HepG2 (cell line): Measurements from ENCODE around the gene TBL3. TPM values are rescaled to one million over a fixed set of nuclear protein-coding genes. Genes with fewer than 3 reads are reported as not detected.

Experiments used
- ATAC-seq: fragments of 200-7000 bp; cut with Tn5 transposase; 3 replicates; pipeline ENCODE4 v1.9.1; 2020; ENCODE audit warnings: mild to moderate bottlenecking, moderate library complexity
- BruUV-seq: library from RNA; stranded (reverse); fragments of 400-500 nt; replicated peaks from 2 replicates; lab custom pipeline; 2021; lab: Mats Ljungman, UMichigan
- CTCF ChIA-PET: fragments of 300-600 bp; formaldehyde crosslinking; extraction: SDS; loops from one replicate; lab custom pipeline; 2021; ENCODE audit warnings: low total read pairs, inconsistent platforms, low intra/inter-chr PET ratio; lab: Yijun Ruan, JAX
- POLR2A ChIA-PET: fragments of 350-600 bp; sonication (Branson Sonifier 250); formaldehyde crosslinking; loops from one replicate; lab custom pipeline; 2020; ENCODE audit warnings: antibody characterized with exemption, inconsistent platforms; lab: Yijun Ruan, JAX
- DNase-seq: peaks from one replicate; pipeline ENCODE4 v3.0.0-alpha.2; 2015; ENCODE audit warnings: low spot score
- FAIRE-seq: peaks from 3 replicates; lab custom pipeline; 2011; peaks lifted over from hg19 to GRCh38; lab: Jason Lieb, UNC
- H2AFZ ChIP-seq: one replicate; pipeline ENCODE4 v1.6.1; 2011; ENCODE audit warnings: low read length, inconsistent platforms
- H3K27ac ChIP-seq: fragments of 300-600 bp; 3 replicates; pipeline ENCODE4 v1.8.0; 2011; ENCODE audit warnings: mixed run types, mild to moderate bottlenecking, mixed read lengths, low read length, inconsistent platforms; ENCODE audit not compliant: insufficient read depth; ENCODE audit errors: extremely low read length
- H3K27me3 ChIP-seq, 2 experiments: fragments of 200-600 bp in 1 of 2; 2 replicates in 1 of 2; 3 replicates in 1 of 2; pipeline versions ENCODE4 v1.6.0 to v1.8.0; 2011; ENCODE audit warnings: low read length in 2 of 2, mild to moderate bottlenecking in 2 of 2, moderate library complexity in 2 of 2, inconsistent platforms in 1 of 2; ENCODE audit not compliant: insufficient read depth in 2 of 2, control insufficient read depth in 1 of 2
- H3K36me3 ChIP-seq, 2 experiments: fragments of 200-600 bp in 1 of 2; replicated peaks in 1 of 2; 2 replicates in 1 of 2; 3 replicates in 1 of 2; pipeline versions ENCODE4 v1.5.1 to v1.8.0; 2011; ENCODE audit warnings: low read length in 2 of 2, inconsistent platforms in 1 of 2; ENCODE audit not compliant: insufficient read depth in 2 of 2, control insufficient read depth in 1 of 2
- H3K4me1 ChIP-seq: 2 replicates; pipeline ENCODE4 v1.5.1; 2012; ENCODE audit warnings: low read length, inconsistent platforms; ENCODE audit not compliant: insufficient read depth
- H3K4me2 ChIP-seq: 2 replicates; pipeline ENCODE4 v1.6.0; 2011; ENCODE audit warnings: low read depth, low read length, inconsistent platforms
- H3K4me3 ChIP-seq, 3 experiments: fragments of 200-600 bp in 1 of 3; sonication (generic), shearing (Covaris generic) in 1 of 3; replicated peaks in 1 of 3; 2 replicates each; pipeline ENCODE4 v1.5.1; 2011 to 2016; ENCODE audit warnings: low read length in 3 of 3, inconsistent platforms in 2 of 3, low read depth in 2 of 3, mild to moderate bottlenecking in 2 of 3, control low read depth in 1 of 3, mixed read lengths in 1 of 3; ENCODE audit not compliant: insufficient read depth in 1 of 3
- H3K79me2 ChIP-seq: one replicate; pipeline ENCODE4 v1.6.1; 2011; ENCODE audit warnings: low read length, inconsistent platforms; ENCODE audit not compliant: insufficient read depth
- H3K9ac ChIP-seq: 2 replicates; pipeline ENCODE4 v1.6.0; 2011; ENCODE audit warnings: mild to moderate bottlenecking, low read depth, low read length, inconsistent platforms; ENCODE audit not compliant: insufficient read depth
- H3K9me3 ChIP-seq: 2 replicates; pipeline ENCODE4 v1.5.1; 2012; ENCODE audit warnings: mild to moderate bottlenecking, low read length
- H4K20me1 ChIP-seq: 2 replicates; pipeline ENCODE4 v1.6.0; 2011; ENCODE audit warnings: inconsistent platforms, mild to moderate bottlenecking, low read length, moderate library complexity; ENCODE audit not compliant: insufficient read depth
- ASH2L ChIP-seq: fragments of 300-600, 200-600 bp; sonication (generic); IDR thresholded peaks from 2 replicates; pipeline ENCODE4 v1.7.0; 2017; ENCODE audit warnings: low read depth, mild to moderate bottlenecking, moderate library complexity, mixed read lengths, low read length; ENCODE audit not compliant: insufficient read length
- ETV5 ChIP-seq: IDR thresholded peaks from 2 replicates; pipeline ENCODE4 v1.6.1; 2018; ENCODE audit warnings: missing biosample characterization, missing genetic modification reagents, inconsistent platforms, borderline replicate concordance
- FOSL1 ChIP-seq: sonication (generic); formaldehyde crosslinking; IDR thresholded peaks from 2 replicates; pipeline ENCODE4 v1.9.0; 2021; ENCODE audit warnings: missing genetic modification reagents, borderline replicate concordance
- HOXA3 ChIP-seq: sonication (generic); formaldehyde crosslinking; IDR thresholded peaks from 2 replicates; pipeline ENCODE4 v1.5.0; 2020; ENCODE audit warnings: missing genetic modification reagents
- HOXA7 ChIP-seq: sonication (generic); formaldehyde crosslinking; IDR thresholded peaks from 2 replicates; pipeline ENCODE4 v1.8.1; 2022; ENCODE audit warnings: mild to moderate bottlenecking, missing genetic modification reagents, moderate library complexity
- PRMT3 ChIP-seq: sonication (generic); formaldehyde crosslinking; IDR thresholded peaks from 2 replicates; pipeline ENCODE4 v1.8.1; 2022; ENCODE audit warnings: low read depth, mild to moderate bottlenecking, moderate library complexity, missing genetic modification reagents, borderline replicate concordance
- SAP130 ChIP-seq: IDR thresholded peaks from 2 replicates; pipeline ENCODE4 v1.6.1; 2016; ENCODE audit warnings: low read depth
- SSRP1 ChIP-seq: IDR thresholded peaks from 2 replicates; pipeline ENCODE4 v1.6.1; 2016; ENCODE audit warnings: control low read depth
- ZMYM3 ChIP-seq: sonication (generic); formaldehyde crosslinking; IDR thresholded peaks from 2 replicates; pipeline ENCODE4 v1.5.1; 2020; ENCODE audit warnings: mild to moderate bottlenecking, missing genetic modification reagents
- ZNF441 ChIP-seq: sonication (generic); formaldehyde crosslinking; IDR thresholded peaks from 2 replicates; pipeline ENCODE4 v1.7.0; 2021; ENCODE audit warnings: missing genetic modification reagents, borderline replicate concordance
- ZNF451 ChIP-seq: sonication (generic); formaldehyde crosslinking; IDR thresholded peaks from 2 replicates; pipeline ENCODE4 v1.5.0; 2020; ENCODE audit warnings: mild to moderate bottlenecking, missing genetic modification reagents
- ZNF614 ChIP-seq: IDR thresholded peaks from 2 replicates; pipeline ENCODE4 v1.6.1; 2018; ENCODE audit warnings: missing biosample characterization, missing genetic modification reagents, inconsistent platforms, borderline replicate concordance
- ZNF670 ChIP-seq: sonication (generic); formaldehyde crosslinking; IDR thresholded peaks from 2 replicates; pipeline ENCODE4 v1.8.0; 2022; ENCODE audit warnings: mild to moderate bottlenecking, missing genetic modification reagents, borderline replicate concordance
- ZNF709 ChIP-seq: sonication (generic); formaldehyde crosslinking; IDR thresholded peaks from 2 replicates; pipeline ENCODE4 v1.5.0; 2020; ENCODE audit warnings: mild to moderate bottlenecking, missing genetic modification reagents
- ZNF777 ChIP-seq: sonication (generic); formaldehyde crosslinking; IDR thresholded peaks from 2 replicates; pipeline ENCODE4 v1.4.0; 2020; ENCODE audit warnings: missing genetic modification reagents
- WGBS: methylation state at CpG from one replicate; pipeline ENCODE4 v1.1.6; 2017; ENCODE audit warnings: low lambda C conversion rate; 5-methylcytosine and 5-hydroxymethylcytosine counted together
- in situ Hi-C: cut with HindIII; loops from 2 replicates; pipeline ENCODE4 v1.10.0; 2017; ENCODE audit warnings: low pct_unique_long_range_greater_than_20kb; ENCODE audit not compliant: extremely low pct_ligation_motif_present
- intact Hi-C: fragments of 100-400 bp; cut with micrococcal nuclease; formaldehyde crosslinking; loops from one replicate; pipeline ENCODE4 v1.10.0; 2022; ENCODE audit not compliant: unreplicated experiment
- polyA plus RNA-seq, 8 experiments: library from polyadenylated mRNA; depleted of rRNA in 3 of 8; stranded (reverse) in 7 of 8; unstranded in 1 of 8; fragments of >200 nt; fragmentation: Illumina TruSeq in 4 of 8; extraction: Trizol in 4 of 8; gene quantifications; 2 replicates each; pipeline versions ENCODE4 v1.2.1 to v1.2.3, GENCODE V29; 2011 to 2016; ENCODE audit warnings: low read depth in 4 of 8, missing spikeins in 1 of 8, mixed read lengths in 1 of 8; ENCODE audit not compliant: insufficient read depth in 1 of 8
- total RNA-seq, 5 experiments: library from RNA; depleted of rRNA; stranded (reverse); fragments of >200 nt; fragmentation: Illumina TruSeq; extraction: Trizol; gene quantifications; 2 replicates each; pipeline ENCODE4 v1.2.3, GENCODE V29; 2016; ENCODE audit warnings: low read depth in 1 of 5
- TF ChIP-seq, protein P1 (sequence below): sonication (generic); formaldehyde crosslinking; IDR thresholded peaks from 2 replicates; pipeline ENCODE4 v1.5.0; 2020; ENCODE audit warnings: mild to moderate bottlenecking, missing genetic modification reagents, moderate library complexity
- TF ChIP-seq, protein P2 (sequence below), 2 experiments: sonication (generic) in 1 of 2; formaldehyde crosslinking in 1 of 2; IDR thresholded peaks; 2 replicates each; pipeline versions ENCODE4 v1.4.0 to v1.6.1; 2016 to 2020; ENCODE audit warnings: borderline replicate concordance in 1 of 2, low read depth in 1 of 2, mild to moderate bottlenecking in 1 of 2, missing genetic modification reagents in 1 of 2

TBL3 gene
- total and polyA plus RNA-seq, 2 of the 13 experiments (the other 11 are each of a cell fraction or from before 2014, with no cell fraction given), result 16.8 to 38.0 TPM

- no peak for FAIRE-seq
- no peak for TF ChIP-seq HOXA3
- TF ChIP-seq HOXA7, result 0 out of 2 replicates have a peak, but pooled peaks have one; percentile 56
- 0 out of 2 replicates have a peak, but pooled peaks have one; percentile 46 for TF ChIP-seq FOSL1 (CRISPR knock-in tag)
- TF ChIP-seq SSRP1 (CRISPR knock-in tag), result peak; percentile 40; the same call in 1 of the 2 replicates
- TF ChIP-seq, protein P1, sequence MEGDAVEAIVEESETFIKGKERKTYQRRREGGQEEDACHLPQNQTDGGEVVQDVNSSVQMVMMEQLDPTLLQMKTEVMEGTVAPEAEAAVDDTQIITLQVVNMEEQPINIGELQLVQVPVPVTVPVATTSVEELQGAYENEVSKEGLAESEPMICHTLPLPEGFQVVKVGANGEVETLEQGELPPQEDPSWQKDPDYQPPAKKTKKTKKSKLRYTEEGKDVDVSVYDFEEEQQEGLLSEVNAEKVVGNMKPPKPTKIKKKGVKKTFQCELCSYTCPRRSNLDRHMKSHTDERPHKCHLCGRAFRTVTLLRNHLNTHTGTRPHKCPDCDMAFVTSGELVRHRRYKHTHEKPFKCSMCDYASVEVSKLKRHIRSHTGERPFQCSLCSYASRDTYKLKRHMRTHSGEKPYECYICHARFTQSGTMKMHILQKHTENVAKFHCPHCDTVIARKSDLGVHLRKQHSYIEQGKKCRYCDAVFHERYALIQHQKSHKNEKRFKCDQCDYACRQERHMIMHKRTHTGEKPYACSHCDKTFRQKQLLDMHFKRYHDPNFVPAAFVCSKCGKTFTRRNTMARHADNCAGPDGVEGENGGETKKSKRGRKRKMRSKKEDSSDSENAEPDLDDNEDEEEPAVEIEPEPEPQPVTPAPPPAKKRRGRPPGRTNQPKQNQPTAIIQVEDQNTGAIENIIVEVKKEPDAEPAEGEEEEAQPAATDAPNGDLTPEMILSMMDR (CRISPR knock-in tag), result peak; percentile 5; the same call in 1 of the 2 replicates
- 0 out of 2 replicates have a peak, but pooled peaks have one; percentile 44 for TF ChIP-seq ZNF670
- no peak for TF ChIP-seq ETV5 (CRISPR knock-in tag)
- TF ChIP-seq ZNF614 (CRISPR knock-in tag), result no peak
- no peak for TF ChIP-seq ZMYM3 (CRISPR knock-in tag)
- peak; percentile 41 for TF ChIP-seq ASH2L
- no peak for TF ChIP-seq ZNF451 (CRISPR knock-in tag)
- TF ChIP-seq PRMT3 (CRISPR knock-in tag), result peak; percentile 29; the same call in 1 of the 2 replicates
- 0 out of 2 replicates have a peak, but pooled peaks have one; percentile 21 for TF ChIP-seq ZNF709 (CRISPR knock-in tag)
- TF ChIP-seq, protein P2, sequence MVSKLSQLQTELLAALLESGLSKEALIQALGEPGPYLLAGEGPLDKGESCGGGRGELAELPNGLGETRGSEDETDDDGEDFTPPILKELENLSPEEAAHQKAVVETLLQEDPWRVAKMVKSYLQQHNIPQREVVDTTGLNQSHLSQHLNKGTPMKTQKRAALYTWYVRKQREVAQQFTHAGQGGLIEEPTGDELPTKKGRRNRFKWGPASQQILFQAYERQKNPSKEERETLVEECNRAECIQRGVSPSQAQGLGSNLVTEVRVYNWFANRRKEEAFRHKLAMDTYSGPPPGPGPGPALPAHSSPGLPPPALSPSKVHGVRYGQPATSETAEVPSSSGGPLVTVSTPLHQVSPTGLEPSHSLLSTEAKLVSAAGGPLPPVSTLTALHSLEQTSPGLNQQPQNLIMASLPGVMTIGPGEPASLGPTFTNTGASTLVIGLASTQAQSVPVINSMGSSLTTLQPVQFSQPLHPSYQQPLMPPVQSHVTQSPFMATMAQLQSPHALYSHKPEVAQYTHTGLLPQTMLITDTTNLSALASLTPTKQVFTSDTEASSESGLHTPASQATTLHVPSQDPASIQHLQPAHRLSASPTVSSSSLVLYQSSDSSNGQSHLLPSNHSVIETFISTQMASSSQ (IDR thresholded peaks at IDR 0.05; ENCODE audit: low read depth), result no peak
- TF ChIP-seq, protein P2 (CRISPR knock-in tag; IDR thresholded peaks at IDR 0.05; ENCODE audit: borderline replicate concordance), result 0 out of 2 replicates have a peak, but pooled peaks have one; percentile 22
- TF ChIP-seq SAP130 (CRISPR knock-in tag), result peak; percentile 56; the same call in 1 of the 2 replicates
- TF ChIP-seq ZNF777, result peak; percentile 12; the same call in 1 of the 2 replicates
- no peak for TF ChIP-seq ZNF441 (CRISPR knock-in tag)
These were observed 7.9 kb upstream of the TBL3 start for GRCh38 chr16:1963806-1964505.

More at GRCh38 chr16:1963806-1964505, 7.9 kb upstream of the TBL3 start:
- DNase-seq, result no peak
- CTCF ChIA-PET, result no interaction called here
- in situ Hi-C loops (no loop called here), intact Hi-C loops (no loop called here)
- H3K4me3 ChIP-seq, result peak overlapping the region; percentile 84 to 94 (median 92)
- no peak for ATAC-seq
- H3K27me3 ChIP-seq, result no peaks in the 10 kb centered on the region; a peak in 1 of 5 replicates
- BruUV-seq, result no TSS peak
- H3K9ac ChIP-seq, result peak overlapping the region; percentile 92
- peak overlapping the region; percentile 88 for H3K27ac ChIP-seq
- no peaks in the 10 kb centered on the region for H3K9me3 ChIP-seq
- peak overlapping the region; percentile 94 for H3K4me2 ChIP-seq
- H4K20me1 ChIP-seq, result peaks cover 34% of the 10 kb centered on the region
- peaks cover 43% of the 10 kb centered on the region for H3K79me2 ChIP-seq
- no peak overlapping the region for H2AFZ ChIP-seq
- POLR2A ChIA-PET, result interaction anchor here (0.5 to 7.4 kb wide), 48 partner anchors 8 to 288 kb away, joined by 3 to 139 read pairs (median 8); partner anchors contain the start of genes ECI1, EME2, FAHD1 and GFER
- H3K4me1 ChIP-seq, result peaks cover 46% of the 10 kb centered on the region
- peaks cover 3 to 19% of the 10 kb centered on the region in 2 experiments; a peak in 3 of 5 replicates for H3K36me3 ChIP-seq
- 2% methylated on average over 29 of the region's 44 CpGs for WGBS
